Activated B cell treated with CpG ODN at 0.5 μM for 24 hours (primary cell): Measurements from ENCODE around the gene OR2M2. TPM values are rescaled to one million over a fixed set of nuclear protein-coding genes. Genes with fewer than 3 reads are reported as not detected.

Experiments
- ATAC-seq: fragments of 200-7000 bp; cut with Tn5 transposase; one replicate; pipeline ENCODE4 v1.10.0; 2021; ENCODE audit warnings: low read depth, mild to moderate bottlenecking, moderate library complexity
- CTCF ChIA-PET: fragments of 350-600 bp; sonication (Branson Sonifier 250); formaldehyde crosslinking; loops from one replicate; lab custom pipeline; 2021; ENCODE audit warnings: antibody characterized with exemption; lab: Charles Lee
- POLR2A ChIA-PET: fragments of 350-600 bp; sonication (Branson Sonifier 250); formaldehyde crosslinking; loops from one replicate; lab custom pipeline; 2021; ENCODE audit warnings: antibody characterized with exemption; lab: Charles Lee
- DNase-seq: peaks from one replicate; pipeline ENCODE4 v3.0.0; 2022
- H3K27ac Mint-ChIP-seq: one replicate; pipeline ENCODE4 v1.8.0; 2020; ENCODE audit warnings: mixed read lengths
- H3K27me3 Mint-ChIP-seq: one replicate; pipeline ENCODE4 v1.8.0; 2021; ENCODE audit warnings: mixed read lengths
- H3K36me3 Mint-ChIP-seq: one replicate; pipeline ENCODE4 v1.8.0; 2021; ENCODE audit warnings: low read depth, mixed read lengths
- H3K4me1 Mint-ChIP-seq: one replicate; pipeline ENCODE4 v1.8.0; 2021; ENCODE audit warnings: mixed read lengths
- H3K4me3 Mint-ChIP-seq: one replicate; pipeline ENCODE4 v1.8.0; 2020; ENCODE audit warnings: mild to moderate bottlenecking, mixed read lengths
- H3K9me3 Mint-ChIP-seq: one replicate; pipeline ENCODE4 v1.8.0; 2020; ENCODE audit warnings: mixed read lengths
- CTCF ChIP-seq: fragments of 200-600 bp; IDR thresholded peaks from one replicate; pipeline ENCODE4 v1.8.0; 2022; ENCODE audit warnings: antibody characterized with exemption, mild to moderate bottlenecking
- intact Hi-C: fragments of 100-400 bp; cut with micrococcal nuclease; formaldehyde crosslinking; loops from one replicate; pipeline ENCODE4 v1.15.1; 2024
- total RNA-seq: library from RNA; stranded (reverse); gene quantifications from 2 replicates; pipeline ENCODE4 v1.2.3, GENCODE V29; 2022

OR2M2 gene
- total RNA-seq, 1 donor from 2014 or later = not detected

GRCh38 chr1:248165186-248165585, 9.4 kb upstream of the OR2M2 start:
- POLR2A ChIA-PET = no interaction called here
- Mint-ChIP-seq H3K27ac (no peak overlapping the region), H3K4me1 (no peaks in the 10 kb centered on the region), H3K27me3 (no peaks in the 10 kb centered on the region), H3K9me3 (no peaks in the 10 kb centered on the region), H3K36me3 (no peaks in the 10 kb centered on the region), H3K4me3 (no peak overlapping the region)
- intact Hi-C loops = no loop called here
- no peak for TF ChIP-seq CTCF
- ATAC-seq (no peak), DNase-seq (no peak)
- CTCF ChIA-PET = no interaction called here

- no peak for DNase-seq
- H3K4me1 Mint-ChIP-seq = no peaks in the 10 kb centered on the region
- TF ChIP-seq CTCF = no peak
- H3K27ac Mint-ChIP-seq = no peak overlapping the region
- intact Hi-C loops = no loop called here
- H3K9me3 Mint-ChIP-seq = no peaks in the 10 kb centered on the region
- no peaks in the 10 kb centered on the region for H3K36me3 Mint-ChIP-seq
- H3K4me3 Mint-ChIP-seq = no peak overlapping the region
- no peaks in the 10 kb centered on the region for H3K27me3 Mint-ChIP-seq
- ChIA-PET POLR2A (no interaction called here), CTCF (no interaction called here)
- ATAC-seq = no peak
Measured at GRCh38 chr1:248183996-248184395, 9.4 kb downstream of the OR2M2 start.

- H3K36me3 Mint-ChIP-seq = no peaks in the 10 kb centered on the region
- ATAC-seq (no peak), DNase-seq (no peak)
- H3K27me3 Mint-ChIP-seq = no peaks in the 10 kb centered on the region
- intact Hi-C loops = no loop called here
- H3K9me3 Mint-ChIP-seq = peaks cover under 1% of the 10 kb centered on the region
- H3K4me3 Mint-ChIP-seq = no peak overlapping the region
- no peaks in the 10 kb centered on the region for H3K4me1 Mint-ChIP-seq
- no peak overlapping the region for H3K27ac Mint-ChIP-seq
- CTCF ChIA-PET = no interaction called here
- no peak for TF ChIP-seq CTCF
- POLR2A ChIA-PET = no interaction called here
Measured at GRCh38 chr1:248187363-248187762, 12.7 kb downstream of the OR2M2 start.

- no peak for TF ChIP-seq CTCF
- CTCF ChIA-PET = no interaction called here
- no peak for ATAC-seq
Measured at GRCh38 chr1:248189026-248189425, 14.4 kb downstream of the OR2M2 start.

GRCh38 chr1:248194117-248194516, 19.5 kb downstream of the OR2M2 start:
- H3K9me3 Mint-ChIP-seq = peaks cover 17% of the 10 kb centered on the region
- H3K4me3 Mint-ChIP-seq = no peak overlapping the region
- ChIA-PET CTCF (no interaction called here), POLR2A (no interaction called here)
- no peak for ATAC-seq
- no peaks in the 10 kb centered on the region for H3K4me1 Mint-ChIP-seq
- H3K36me3 Mint-ChIP-seq = no peaks in the 10 kb centered on the region
- no peak for DNase-seq
- H3K27ac Mint-ChIP-seq = no peak overlapping the region
- intact Hi-C loops = no loop called here
- H3K27me3 Mint-ChIP-seq = no peaks in the 10 kb centered on the region
- no peak for TF ChIP-seq CTCF

More at GRCh38 chr1:248189026-248189425, 14.4 kb downstream of the OR2M2 start:
- intact Hi-C loops = no loop called here
- H3K36me3 Mint-ChIP-seq = no peaks in the 10 kb centered on the region
- H3K27ac Mint-ChIP-seq = no peak overlapping the region
- no peaks in the 10 kb centered on the region for H3K4me1 Mint-ChIP-seq
- H3K9me3 Mint-ChIP-seq = peaks cover 10% of the 10 kb centered on the region
- POLR2A ChIA-PET = no interaction called here
- H3K4me3 Mint-ChIP-seq = no peak overlapping the region
- DNase-seq = no peak
- H3K27me3 Mint-ChIP-seq = no peaks in the 10 kb centered on the region
